ENCODE measurements around the gene ALG13. TPM values are rescaled to one million over a fixed set of nuclear protein-coding genes. Genes with fewer than 3 reads are reported as not detected.

ALG13 gene
- total and polyA plus RNA-seq, 2 experiments from 2014 or later, result 54.2 to 58.7 TPM

- H3K4me1 Mint-ChIP-seq, result no peaks in the 10 kb centered on the region
- no peak overlapping the region for H3K27ac Mint-ChIP-seq
- DNase-seq (ENCODE audit: low spot score) (no peak), ATAC-seq (no peak)
- H3K27ac ChIP-seq (ENCODE audit: low read depth), result no peak overlapping the region
- H3K27me3 Mint-ChIP-seq (ENCODE audit: insufficient read depth, low read depth, poor library complexity), result no peaks in the 10 kb centered on the region
- no peaks in the 10 kb centered on the region; the same call in 1 of the 2 replicates for H3K36me3 ChIP-seq (ENCODE audit: insufficient read depth)
- H4K20me1 ChIP-seq (replicated peaks; ENCODE audit: insufficient read depth), result no peaks in the 10 kb centered on the region
- H3K4me1 ChIP-seq (ENCODE audit: insufficient read depth), result no peaks in the 10 kb centered on the region
- H3K9me3 Mint-ChIP-seq, result no peaks in the 10 kb centered on the region
- H3K4me2 ChIP-seq, result no peak overlapping the region
- no peak overlapping the region for H3K4me3 ChIP-seq
- H3K27me3 ChIP-seq (ENCODE audit: insufficient read depth), result no peaks in the 10 kb centered on the region
- no peaks in the 10 kb centered on the region for H3F3A ChIP-seq (replicated peaks; ENCODE audit: low read depth)
- no peak overlapping the region for H3K4me3 Mint-ChIP-seq
- no peak for TF ChIP-seq EZH2 (IDR thresholded peaks at IDR 0.05; ENCODE audit: low read depth, unreplicated experiment)
- no peak for TF ChIP-seq CREB1 (CRISPR knock-in tag; IDR thresholded peaks at IDR 0.05; ENCODE audit: low read depth)
- TF ChIP-seq ZNF462 (CRISPR knock-in tag; IDR thresholded peaks at IDR 0.05), result no peak
- no peak for TF ChIP-seq ZNF114 (CRISPR knock-in tag; IDR thresholded peaks at IDR 0.05)
- TF ChIP-seq, protein P1, sequence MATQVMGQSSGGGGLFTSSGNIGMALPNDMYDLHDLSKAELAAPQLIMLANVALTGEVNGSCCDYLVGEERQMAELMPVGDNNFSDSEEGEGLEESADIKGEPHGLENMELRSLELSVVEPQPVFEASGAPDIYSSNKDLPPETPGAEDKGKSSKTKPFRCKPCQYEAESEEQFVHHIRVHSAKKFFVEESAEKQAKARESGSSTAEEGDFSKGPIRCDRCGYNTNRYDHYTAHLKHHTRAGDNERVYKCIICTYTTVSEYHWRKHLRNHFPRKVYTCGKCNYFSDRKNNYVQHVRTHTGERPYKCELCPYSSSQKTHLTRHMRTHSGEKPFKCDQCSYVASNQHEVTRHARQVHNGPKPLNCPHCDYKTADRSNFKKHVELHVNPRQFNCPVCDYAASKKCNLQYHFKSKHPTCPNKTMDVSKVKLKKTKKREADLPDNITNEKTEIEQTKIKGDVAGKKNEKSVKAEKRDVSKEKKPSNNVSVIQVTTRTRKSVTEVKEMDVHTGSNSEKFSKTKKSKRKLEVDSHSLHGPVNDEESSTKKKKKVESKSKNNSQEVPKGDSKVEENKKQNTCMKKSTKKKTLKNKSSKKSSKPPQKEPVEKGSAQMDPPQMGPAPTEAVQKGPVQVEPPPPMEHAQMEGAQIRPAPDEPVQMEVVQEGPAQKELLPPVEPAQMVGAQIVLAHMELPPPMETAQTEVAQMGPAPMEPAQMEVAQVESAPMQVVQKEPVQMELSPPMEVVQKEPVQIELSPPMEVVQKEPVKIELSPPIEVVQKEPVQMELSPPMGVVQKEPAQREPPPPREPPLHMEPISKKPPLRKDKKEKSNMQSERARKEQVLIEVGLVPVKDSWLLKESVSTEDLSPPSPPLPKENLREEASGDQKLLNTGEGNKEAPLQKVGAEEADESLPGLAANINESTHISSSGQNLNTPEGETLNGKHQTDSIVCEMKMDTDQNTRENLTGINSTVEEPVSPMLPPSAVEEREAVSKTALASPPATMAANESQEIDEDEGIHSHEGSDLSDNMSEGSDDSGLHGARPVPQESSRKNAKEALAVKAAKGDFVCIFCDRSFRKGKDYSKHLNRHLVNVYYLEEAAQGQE (IDR thresholded peaks at IDR 0.05; ENCODE audit: unreplicated experiment), result no peak
- TF ChIP-seq, protein P2, sequence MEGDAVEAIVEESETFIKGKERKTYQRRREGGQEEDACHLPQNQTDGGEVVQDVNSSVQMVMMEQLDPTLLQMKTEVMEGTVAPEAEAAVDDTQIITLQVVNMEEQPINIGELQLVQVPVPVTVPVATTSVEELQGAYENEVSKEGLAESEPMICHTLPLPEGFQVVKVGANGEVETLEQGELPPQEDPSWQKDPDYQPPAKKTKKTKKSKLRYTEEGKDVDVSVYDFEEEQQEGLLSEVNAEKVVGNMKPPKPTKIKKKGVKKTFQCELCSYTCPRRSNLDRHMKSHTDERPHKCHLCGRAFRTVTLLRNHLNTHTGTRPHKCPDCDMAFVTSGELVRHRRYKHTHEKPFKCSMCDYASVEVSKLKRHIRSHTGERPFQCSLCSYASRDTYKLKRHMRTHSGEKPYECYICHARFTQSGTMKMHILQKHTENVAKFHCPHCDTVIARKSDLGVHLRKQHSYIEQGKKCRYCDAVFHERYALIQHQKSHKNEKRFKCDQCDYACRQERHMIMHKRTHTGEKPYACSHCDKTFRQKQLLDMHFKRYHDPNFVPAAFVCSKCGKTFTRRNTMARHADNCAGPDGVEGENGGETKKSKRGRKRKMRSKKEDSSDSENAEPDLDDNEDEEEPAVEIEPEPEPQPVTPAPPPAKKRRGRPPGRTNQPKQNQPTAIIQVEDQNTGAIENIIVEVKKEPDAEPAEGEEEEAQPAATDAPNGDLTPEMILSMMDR (conservative IDR thresholded peaks at IDR 0.05; ENCODE audit: low read depth in 2 of 2), result no peak
- no peak for TF ChIP-seq POLR2AphosphoS5 (IDR thresholded peaks at IDR 0.05; ENCODE audit: low read depth)
- no peak for TF ChIP-seq ZNF331 (CRISPR knock-in tag; IDR thresholded peaks at IDR 0.05; ENCODE audit: low read depth)
- no peak for TF ChIP-seq EZH2phosphoT487 (IDR thresholded peaks at IDR 0.05; ENCODE audit: unreplicated experiment)
- TF ChIP-seq JUNB (IDR thresholded peaks at IDR 0.05; ENCODE audit: unreplicated experiment), result no peak
- no peak for TF ChIP-seq NANOG (IDR thresholded peaks at IDR 0.05; ENCODE audit: borderline replicate concordance)
- TF ChIP-seq, protein P3, sequence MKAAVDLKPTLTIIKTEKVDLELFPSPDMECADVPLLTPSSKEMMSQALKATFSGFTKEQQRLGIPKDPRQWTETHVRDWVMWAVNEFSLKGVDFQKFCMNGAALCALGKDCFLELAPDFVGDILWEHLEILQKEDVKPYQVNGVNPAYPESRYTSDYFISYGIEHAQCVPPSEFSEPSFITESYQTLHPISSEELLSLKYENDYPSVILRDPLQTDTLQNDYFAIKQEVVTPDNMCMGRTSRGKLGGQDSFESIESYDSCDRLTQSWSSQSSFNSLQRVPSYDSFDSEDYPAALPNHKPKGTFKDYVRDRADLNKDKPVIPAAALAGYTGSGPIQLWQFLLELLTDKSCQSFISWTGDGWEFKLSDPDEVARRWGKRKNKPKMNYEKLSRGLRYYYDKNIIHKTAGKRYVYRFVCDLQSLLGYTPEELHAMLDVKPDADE (IDR thresholded peaks at IDR 0.05), result no peak
- no peaks in the 10 kb centered on the region for H3K9me2 ChIP-seq (ENCODE audit: insufficient read depth)
- H2AFZ ChIP-seq, result no peak overlapping the region
- peaks cover 34% of the 10 kb centered on the region; the same call in 2 of the 3 replicates for H3K36me3 Mint-ChIP-seq (ENCODE audit: low read depth)
- no peaks in the 10 kb centered on the region for H3K79me2 ChIP-seq (replicated peaks; ENCODE audit: insufficient read depth)
These were observed 62.3 kb downstream of the ALG13 start for GRCh38 chrX:111743316-111743715.

All from GM23338 (cell line).